ENCODE measurements around the gene MYOC.
A peak's percentile ranks its signal among the peaks of the same experiment; 100 is the strongest.
"Not testable (repeated sequence)": the region's sequence is repeated elsewhere in the genome, so short reads cannot be mapped to it uniquely, and the experiment has no call there.

Gene MYOC

DNA sequence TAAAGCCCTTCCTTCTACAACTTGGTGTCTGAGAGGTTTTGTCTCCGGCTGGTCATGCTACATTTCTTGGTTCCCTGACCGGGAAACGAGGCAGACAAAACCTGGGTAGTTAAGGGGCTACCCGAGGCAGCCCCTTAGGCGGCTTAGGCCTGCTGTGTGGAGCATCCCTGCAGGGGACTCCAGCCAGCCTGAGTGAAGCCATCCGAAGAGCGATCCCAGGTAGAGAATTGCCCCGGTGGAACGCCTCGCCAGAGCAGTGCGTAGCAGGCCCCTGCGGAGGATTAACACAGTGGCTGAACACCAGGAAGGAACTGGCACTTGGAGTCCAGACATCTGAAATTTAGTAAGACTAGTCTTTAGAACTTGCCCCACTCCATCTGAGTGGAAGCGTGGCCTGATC lies 51.6 kb downstream of the MYOC start:
- DNase-seq, result no peak

DNA sequence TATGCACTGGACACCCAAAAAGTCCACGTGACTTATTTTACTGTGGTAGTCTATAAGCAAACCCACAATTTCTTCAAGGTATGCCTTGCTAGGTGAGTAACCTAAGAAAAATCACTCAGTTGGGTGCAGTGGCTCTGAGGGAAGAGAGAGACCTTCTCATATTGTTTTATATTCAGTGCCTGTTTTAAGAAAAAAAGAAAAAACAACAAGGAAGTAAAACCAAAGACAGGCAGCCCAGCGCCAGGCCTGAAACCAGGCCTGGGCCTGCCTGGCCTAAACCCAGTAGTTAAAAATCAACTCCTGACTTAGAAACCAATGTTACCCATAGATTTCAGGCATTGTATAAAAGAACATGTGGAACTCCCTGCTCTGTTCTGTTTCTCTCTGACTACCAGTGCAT lies 52.2 kb downstream of the MYOC start:
- DNase-seq, result not testable (repeated sequence)

DNA sequence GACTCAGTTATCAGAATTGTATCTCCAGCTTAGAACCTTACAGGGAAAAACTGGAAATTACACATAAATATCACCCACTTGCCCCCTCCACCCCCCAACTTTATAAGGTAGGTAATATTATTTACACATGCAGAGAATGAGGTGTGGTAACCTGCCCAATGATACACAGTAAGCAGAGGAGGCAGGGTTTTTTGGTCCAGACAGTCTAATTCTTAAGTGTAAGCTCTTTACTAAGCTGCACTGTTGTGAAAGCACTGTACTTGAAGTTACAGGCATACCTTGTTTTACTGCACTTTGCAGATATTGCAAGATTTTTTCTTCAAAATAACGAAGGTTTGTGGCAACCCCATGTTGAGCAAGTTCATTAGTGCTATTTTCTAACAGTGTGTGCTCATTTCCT lies 55.3 kb downstream of the MYOC start:
- DNase-seq, result no peak

DNA sequence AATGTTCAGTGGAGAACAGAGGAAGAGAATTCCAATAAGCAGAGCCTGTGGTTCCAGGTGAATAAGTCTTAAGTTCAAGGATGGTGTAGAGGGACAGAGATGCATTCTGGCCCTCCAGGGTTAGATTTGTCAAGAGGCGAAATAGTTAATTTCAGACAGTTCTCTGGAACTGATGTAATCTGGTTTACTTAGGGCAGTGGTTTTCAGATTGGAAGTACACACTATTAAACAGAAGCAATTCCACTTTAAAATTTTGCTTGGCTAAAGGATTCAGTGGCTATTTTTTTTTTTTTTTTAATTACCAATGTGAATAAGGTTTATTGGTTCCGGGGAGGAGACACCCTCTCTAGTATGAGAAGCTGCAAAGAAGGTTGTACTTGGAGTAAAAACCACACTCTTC lies 55.8 kb downstream of the MYOC start:
- no peak for DNase-seq

DNA sequence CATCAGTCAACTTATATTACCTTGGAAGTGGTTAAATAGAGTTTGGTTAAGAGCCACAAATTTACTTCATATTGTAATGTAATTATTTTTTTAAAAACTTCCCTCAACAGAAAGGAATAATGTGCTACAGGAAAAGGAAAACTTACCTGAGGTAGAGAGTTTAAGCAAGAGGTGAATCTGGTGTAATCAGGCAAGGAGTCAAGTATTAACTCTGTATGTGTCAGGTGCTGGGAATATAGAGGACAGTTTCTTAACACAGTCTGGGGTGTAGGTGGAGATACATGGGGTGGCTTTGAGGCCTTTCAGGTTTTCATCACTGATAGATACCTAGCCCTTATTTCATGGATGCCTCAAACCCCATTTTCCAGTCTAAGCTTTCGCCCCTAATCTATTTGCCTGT lies 56.4 kb downstream of the MYOC start:
- DNase-seq, result no peak

DNA sequence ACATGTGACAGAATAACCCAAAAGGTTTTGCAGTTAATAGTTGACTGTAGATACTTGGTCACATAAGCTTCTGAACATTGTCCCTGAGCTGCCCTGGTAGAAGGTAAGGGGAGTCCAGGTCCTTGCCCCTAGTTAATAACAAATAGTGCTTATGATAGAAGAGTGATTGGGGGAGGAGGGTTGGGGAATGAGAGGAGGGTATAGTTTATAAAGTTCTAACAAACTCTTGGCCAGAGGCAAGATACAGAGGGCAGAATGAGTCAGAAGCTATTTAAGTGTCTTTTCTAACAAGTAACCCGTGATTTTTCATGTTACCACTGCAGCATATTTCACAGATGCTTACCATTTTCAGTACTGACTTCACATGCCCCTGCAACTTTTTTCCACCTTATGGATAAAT lies 57.2 kb downstream of the MYOC start:
- DNase-seq, result no peak

DNA sequence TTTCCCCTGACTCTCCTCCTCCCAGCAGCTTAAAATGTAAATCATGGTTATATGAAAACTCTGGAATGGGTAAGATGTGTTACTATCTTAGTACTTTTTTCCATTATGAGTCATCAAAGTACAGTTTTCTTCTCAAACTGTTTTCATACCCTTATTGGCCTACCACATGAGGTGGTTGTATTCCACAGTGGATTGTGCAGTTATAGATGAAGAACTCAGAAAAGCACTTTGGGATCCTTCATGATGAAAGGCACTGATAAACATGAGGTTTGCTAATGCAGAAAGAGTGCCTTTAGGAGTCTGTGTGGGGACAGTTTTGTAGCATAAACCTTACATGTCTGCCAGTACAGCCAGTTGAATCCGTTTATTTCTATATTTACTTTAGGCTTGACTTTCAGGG lies 62.5 kb downstream of the MYOC start:
- DNase-seq, result peak; percentile 10

DNA sequence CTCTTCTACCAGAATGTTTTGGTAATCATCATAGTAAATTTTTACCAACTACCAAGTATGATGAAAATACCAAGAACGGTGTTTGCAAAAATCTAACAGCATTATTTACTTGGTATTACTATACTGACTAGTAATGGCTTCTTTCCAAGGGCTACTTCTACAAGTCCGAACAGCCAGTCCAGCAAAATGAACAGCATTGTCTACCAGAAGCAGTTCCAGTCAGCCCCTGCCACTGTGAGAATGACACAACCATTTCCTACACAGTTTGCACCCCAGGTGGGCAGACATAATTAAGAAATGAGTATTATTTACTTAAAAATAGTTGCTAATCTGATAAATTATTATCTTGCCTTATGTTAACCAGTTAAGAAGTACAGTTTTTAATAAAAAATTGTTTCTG lies 64.3 kb downstream of the MYOC start:
- DNase-seq, result no peak

DNA sequence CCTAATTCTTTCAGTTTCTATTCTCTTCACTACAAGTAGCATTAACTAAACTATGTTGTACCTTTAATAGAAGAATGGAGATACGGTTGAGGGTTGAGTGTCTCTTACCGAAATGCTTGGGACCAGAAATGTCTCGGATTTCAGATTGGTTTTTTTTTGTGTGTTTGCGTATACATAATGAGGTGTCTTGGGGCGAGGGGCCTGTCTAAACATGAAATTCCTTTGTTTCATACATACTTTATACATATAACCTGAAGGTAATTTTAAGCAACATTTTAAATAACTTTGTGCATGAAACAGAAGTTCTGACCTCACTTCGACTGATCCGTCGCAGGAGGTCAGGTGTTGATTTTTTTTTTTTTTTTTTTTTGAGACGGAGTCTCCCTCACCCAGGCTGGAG lies 66.8 kb downstream of the MYOC start:
- DNase-seq, result no peak

All from activated CD4-positive, alpha-beta T cell treated with anti-CD3 and anti-CD28 coated beads, Interleukin-2, Interleukin-6, amounts not matched to agents 100 ng/mL and 50 ng/mL, durations not matched to agents 16 hours and 8 hours (primary cell).